HuH-7 (cell line): ENCODE data around the gene BICC1.

Experiments used
- DNase-seq: peaks from one replicate; pipeline ENCODE4 v3.0.0; 2011; ENCODE audit warnings: low spot score

BICC1 gene

DNA sequence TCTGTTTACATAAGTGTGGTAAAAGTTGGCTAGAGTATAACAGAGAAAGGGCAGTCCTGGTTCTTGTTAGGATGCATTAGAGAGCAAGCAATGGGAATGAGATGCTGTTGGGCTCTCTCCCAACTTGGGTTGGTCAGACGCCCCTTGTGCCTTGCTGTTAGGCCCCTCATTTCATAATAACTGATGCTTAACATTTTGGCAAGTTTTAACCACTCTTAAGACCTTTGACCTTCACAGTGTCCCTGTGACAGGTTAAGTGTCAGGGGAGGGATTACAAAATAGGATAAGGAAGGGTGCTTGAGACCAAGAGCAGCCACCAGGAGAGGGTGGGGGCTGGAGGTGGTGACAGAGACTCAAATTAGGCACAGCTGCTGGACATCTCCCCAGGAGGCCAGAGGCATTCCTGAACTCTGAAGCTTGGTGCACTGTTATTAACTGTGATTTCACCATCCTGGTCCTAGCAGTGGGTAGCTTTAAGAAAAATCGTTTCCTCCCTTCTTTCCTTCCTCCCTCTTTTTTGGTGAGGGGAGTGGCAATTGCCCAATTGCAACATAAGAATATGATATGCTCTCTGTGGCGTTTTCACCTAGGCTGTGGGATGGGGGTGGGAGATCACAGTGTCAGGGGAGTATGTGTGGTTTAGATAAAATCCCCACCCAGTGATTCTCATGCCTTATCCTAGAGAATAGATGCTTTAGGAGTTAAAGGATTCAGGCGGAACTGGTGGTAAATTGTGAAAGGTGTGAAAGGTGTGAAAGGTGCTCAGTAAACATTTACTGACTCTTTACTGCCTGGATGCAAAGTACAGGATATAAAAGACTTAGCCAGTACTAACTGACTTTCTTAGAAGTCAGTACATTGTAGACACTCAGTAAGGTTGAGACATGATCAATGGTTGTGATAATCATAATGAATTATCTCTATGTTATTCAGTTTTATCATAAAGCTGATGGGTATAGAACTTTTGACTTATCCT lies 270.5 kb downstream of the BICC1 start:
- DNase-seq = no peak

GRCh38 chr10:58784361-58784760 lies 271.7 kb downstream of the BICC1 start:
- DNase-seq = no peak

DNA sequence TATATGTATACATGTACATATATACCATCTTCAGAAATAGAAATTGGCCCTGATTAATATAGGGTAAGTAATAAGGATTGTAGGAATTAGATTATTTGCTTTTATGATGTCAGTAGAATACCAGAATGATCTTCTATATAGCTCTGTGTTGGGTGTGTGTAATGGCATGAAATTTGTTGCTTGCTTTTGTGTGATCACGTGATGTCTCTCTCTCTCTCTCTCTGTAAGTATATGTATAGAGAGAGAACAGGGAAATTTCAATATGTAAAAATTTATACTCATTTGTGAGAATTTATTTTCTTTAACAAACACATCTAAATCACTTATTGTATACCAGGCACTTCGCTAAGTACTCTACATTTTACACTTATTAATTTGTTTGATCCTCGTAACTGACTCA lies 272.7 kb downstream of the BICC1 start:
- DNase-seq = no peak

- DNase-seq = no peak
Observed at GRCh38 chr10:58791137-58791536, 278.5 kb downstream of the BICC1 start.

GRCh38 chr10:58795560-58795959 lies 282.9 kb downstream of the BICC1 start:
- no peak for DNase-seq

GRCh38 chr10:58796242-58796641 lies 283.6 kb downstream of the BICC1 start:
- DNase-seq = no peak

- no peak for DNase-seq
Observed at GRCh38 chr10:58796824-58797223, 284.2 kb downstream of the BICC1 start.

DNA sequence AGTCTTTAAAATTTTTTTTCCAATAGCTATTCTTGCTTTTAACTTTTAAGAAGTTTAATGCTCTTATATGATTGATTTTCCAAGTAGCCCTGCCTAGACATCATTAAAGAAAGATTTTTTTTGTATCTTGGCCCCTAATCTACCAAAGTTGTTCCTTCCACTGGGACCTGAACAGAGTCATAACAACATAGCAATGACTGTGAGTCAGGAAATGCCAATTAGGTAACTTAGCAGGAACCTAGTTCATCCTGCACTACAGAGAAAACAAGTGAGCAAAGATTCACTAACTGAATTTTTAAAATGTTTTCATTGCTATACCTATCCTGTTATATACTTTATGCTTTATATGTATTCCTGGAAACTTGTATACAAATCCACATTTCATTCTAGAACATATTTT lies 284.7 kb downstream of the BICC1 start:
- no peak for DNase-seq

DNA sequence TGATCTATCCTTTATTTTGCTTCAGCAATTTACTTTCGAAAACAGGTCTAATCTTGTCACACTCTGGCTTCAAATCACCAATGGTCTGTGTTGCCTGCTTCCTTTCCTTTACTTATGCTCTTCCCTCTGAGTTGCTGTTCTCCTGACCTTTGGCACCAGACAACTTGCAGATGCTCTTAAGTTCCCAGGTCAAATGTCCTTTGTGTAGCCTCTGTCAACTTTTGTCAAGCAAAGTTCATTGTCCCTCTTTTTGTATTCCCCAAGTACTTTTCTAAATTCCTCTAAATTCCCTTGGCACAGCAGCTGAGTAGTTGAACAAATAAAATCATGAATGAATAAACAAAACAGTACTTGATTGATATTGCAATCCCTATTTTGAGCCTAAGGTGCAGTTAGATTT lies 289.4 kb downstream of the BICC1 start:
- DNase-seq = no peak

- no peak for DNase-seq
Observed at GRCh38 chr10:58806323-58806722, 293.7 kb downstream of the BICC1 start.

DNA sequence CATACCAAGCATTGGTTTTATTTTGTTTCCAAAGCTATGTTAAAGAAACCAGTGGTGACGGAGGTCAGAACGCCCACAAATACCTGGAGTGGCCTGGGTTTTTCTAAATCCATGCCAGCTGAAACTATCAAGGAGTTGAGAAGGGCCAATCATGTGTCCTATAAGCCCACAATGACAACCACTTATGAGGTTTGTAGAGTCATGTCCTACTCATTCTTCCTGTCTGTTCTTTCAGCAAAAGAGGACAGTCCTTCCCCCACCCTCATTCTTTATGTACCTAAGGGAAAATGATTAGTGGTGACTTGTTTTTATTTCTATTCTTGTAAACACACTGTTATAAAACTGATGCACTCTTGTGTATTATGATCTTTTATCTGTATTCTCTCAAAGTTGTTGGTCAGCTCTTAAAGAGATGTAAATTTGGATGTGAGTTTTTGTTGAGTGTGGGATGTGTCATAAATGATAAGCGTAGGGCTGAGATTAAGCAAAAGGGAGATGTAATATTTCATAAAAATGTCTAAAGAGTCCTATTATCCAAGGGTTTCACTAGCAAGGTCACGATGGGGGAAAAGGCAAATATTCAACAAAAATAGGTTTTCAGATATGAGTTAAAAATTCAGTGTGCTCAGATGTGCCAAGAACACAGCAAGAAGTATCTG lies 294.4 kb downstream of the BICC1 start:
- no peak for DNase-seq

- no peak for DNase-seq
Observed at GRCh38 chr10:58807629-58808022, 295.0 kb downstream of the BICC1 start.

DNA sequence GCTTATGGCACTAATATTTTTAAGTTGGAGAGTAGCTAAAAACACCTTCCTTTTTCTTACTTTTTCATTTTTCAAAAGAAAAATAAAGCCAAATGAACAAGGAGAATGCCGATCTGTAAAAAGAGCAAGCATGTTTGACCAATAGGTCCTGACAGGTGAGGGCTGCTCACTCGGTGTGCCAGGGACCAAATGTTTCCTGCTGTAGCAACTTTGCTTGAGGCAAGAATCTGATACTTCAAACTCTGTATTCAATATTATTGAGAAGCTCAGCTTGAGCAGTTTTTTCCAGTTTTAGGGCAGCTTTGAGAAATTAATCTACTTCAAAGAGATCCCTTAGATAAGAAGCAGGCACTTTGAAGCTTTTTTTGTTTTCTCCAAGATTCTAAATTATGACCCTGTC lies 298.1 kb downstream of the BICC1 start:
- no peak for DNase-seq

GRCh38 chr10:58813573-58813972 lies 300.9 kb downstream of the BICC1 start:
- DNase-seq = no peak

GRCh38 chr10:58817201-58817846 lies 304.7 kb downstream of the BICC1 start:
- no peak for DNase-seq

- DNase-seq = no peak
Observed at GRCh38 chr10:58818900-58819299, 306.2 kb downstream of the BICC1 start.

- no peak for DNase-seq
Observed at GRCh38 chr10:58820386-58820785, 307.7 kb downstream of the BICC1 start.

DNA sequence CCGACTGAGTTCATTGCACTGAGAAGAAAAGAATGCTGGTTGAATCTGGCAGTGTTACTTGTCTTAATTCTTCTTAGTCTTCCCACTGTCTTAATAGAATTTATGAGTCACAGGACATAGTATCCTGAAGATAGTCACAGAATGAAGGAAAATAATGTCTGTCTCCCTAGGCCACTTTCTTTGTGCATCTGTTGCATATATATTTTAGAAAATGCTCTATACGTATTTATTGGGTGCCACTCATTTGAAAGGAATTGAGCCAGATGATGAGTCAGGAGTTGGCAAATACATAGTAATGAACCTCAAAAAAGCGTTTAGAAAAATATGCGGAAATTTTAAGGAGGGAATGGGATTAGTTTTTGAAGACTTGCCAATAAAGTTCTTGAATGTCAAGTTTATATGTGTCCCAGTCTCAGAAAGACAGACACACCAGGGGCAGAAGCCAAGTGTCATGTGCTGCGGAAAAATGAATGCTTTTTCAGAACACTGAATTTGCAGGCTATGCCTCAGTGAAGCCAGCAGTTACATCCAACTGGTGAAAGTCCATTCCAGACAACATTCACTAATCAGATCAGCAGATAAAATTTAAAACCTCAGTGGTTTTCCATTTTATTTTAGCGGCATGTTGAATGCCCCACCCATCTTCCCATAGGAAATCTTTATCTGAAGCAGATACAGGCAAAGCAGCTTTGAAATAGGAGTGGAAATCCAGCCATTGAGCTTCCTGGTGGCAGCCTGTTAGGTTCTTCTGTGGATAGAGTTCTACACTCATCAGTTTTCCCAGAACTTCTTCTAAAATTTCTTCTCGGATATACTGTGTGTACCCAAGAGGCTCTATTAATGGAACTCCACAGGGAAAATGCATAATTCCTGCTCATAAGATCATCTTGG lies 308.4 kb downstream of the BICC1 start:
- DNase-seq = no peak

DNA sequence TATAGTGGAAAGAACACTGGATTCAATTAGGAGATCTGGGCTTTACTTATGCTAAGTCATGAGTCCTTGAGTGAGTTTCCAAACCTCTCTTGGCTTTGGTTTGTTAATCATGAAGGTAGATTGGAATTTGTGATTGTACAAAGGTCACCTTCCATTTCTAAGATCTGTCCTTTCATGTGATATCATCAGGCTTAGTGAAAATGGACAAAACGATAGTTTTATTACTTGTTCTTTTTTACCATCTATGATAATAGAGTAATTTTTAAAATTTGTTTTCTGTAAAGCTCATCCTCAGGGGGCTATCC lies 309.0 kb downstream of the BICC1 start:
- no peak for DNase-seq

GRCh38 chr10:58823983-58824382 lies 311.3 kb downstream of the BICC1 start:
- DNase-seq = no peak

DNA sequence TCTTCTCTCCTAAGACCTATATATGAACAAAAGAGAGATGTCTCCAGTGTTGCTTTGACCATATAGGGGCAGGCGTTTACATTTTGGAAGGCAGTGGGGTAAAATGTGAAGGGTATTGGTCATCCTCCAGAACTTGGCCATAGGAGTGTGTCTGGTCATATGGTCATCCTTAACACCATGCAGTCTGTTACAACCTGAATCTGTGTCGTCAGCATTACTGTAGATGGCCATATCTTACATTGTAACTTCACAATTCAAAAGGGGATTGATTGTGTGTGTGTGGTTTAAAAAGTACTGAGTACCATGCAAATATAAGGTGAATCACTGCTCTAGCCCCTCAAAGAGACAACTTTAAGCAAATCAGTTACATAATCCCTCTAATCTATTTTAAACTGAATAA lies 311.7 kb downstream of the BICC1 start:
- DNase-seq = no peak

DNA sequence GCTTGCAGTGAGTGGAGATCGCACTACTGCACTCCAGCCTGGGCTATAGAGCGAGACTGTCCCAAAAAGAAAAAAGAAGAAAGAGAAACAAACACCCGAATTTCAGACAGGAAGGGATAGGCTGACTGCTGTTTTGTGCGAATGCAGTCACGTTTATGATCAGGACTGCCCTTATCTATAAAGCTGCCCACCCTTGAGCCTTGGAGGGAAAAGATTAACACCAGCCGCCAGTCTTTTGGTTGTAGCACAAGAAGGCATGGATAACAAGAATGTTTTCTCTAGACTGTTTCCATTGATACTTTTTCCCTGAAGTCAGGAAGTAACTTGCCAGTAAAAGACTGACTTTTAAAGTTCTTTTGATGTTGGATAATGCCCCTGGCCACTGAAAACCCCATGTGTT lies 314.0 kb downstream of the BICC1 start:
- no peak for DNase-seq
